Measurements from ENCODE around the gene NR0B2.
"Not testable (repeated sequence)": the region's sequence is repeated elsewhere in the genome, so short reads cannot be mapped to it uniquely, and the experiment has no call there.

Gene NR0B2, protein sequence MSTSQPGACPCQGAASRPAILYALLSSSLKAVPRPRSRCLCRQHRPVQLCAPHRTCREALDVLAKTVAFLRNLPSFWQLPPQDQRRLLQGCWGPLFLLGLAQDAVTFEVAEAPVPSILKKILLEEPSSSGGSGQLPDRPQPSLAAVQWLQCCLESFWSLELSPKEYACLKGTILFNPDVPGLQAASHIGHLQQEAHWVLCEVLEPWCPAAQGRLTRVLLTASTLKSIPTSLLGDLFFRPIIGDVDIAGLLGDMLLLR

DNA sequence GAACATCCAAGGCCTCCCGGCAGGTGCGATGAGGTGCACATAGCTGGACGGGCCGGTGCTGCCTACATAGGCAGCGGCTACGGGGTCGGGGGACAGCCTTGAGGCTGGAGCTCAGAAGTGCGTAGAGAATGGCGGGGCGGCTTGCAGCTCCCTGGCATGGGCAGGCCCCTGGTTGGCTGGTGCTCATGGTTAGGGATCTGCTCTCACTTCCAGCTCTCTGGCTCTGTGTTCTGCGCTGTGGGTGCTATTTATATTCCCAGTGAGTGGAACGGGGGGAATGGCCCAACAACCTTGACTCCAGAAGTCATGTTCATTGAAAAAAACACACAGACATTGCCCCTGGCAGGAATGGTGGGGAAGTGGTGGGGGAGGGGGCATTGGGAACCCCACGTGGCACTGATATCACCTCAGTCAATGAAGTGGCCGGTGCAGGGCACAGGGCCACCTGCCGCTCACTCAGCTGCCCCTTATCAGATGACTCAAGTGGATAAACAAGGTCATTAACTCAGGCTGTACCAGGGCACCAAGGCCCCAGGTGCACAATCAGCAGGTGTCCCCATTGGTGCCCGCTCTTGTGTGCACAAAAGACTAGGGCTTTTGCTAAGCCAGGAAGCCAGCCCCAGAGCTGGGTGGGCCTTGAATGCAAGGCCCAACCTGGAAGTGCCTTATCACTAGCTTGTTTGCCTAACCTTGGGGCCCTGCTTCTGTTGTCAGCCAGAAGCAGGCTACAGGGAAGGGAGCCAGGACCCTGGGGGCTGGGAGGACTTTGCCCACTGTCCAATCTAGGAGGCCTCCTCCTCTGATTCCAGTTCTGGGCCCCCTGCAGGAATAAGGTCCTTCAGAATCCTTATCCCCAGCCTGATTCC, at the start of gene NR0B2:
Gene NR0B2 (minus strand): TSS at position 222 of the 866 bp plus-strand sequence. CDS start 35 bp downstream, at position 187.
- DNase-seq: peak; percentile 99

DNA sequence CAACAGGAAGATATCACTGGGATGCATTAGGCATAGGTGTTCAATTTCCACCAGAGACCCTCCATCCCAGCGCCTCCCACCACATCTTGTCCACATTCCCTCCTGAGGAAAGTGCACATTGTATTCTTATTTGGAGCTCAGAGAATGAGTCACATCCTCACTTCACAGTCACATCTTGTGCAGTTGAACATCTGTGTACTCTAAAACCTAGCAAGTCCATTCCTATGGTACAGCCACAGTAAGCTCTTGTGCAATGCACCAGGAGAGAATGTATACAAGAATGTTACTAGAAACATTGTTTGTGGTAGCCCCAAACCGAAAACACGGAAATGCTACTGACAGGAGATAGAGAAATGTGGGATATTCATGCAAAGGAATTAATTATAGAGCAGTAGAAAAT, 48.1 kb upstream of the NR0B2 start:
- DNase-seq: no peak

DNA sequence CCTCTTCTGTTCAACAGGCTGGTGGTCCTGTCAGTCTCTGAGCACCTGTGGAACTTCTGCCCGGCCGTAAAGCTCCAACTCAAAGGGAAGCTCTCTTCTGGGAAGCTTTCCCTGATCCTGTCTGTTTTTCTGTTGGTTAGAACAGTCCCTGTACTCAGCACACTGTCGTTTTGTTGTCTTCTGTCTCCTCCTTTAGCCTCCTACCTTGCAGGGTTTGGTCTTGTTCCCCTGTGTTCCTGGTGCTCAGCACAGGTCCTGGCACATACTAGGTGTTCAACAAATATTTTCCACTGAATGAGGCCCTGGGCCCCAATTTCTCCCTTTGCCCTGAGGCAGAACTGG, 46.8 kb upstream of the NR0B2 start:
- DNase-seq: no peak

DNA sequence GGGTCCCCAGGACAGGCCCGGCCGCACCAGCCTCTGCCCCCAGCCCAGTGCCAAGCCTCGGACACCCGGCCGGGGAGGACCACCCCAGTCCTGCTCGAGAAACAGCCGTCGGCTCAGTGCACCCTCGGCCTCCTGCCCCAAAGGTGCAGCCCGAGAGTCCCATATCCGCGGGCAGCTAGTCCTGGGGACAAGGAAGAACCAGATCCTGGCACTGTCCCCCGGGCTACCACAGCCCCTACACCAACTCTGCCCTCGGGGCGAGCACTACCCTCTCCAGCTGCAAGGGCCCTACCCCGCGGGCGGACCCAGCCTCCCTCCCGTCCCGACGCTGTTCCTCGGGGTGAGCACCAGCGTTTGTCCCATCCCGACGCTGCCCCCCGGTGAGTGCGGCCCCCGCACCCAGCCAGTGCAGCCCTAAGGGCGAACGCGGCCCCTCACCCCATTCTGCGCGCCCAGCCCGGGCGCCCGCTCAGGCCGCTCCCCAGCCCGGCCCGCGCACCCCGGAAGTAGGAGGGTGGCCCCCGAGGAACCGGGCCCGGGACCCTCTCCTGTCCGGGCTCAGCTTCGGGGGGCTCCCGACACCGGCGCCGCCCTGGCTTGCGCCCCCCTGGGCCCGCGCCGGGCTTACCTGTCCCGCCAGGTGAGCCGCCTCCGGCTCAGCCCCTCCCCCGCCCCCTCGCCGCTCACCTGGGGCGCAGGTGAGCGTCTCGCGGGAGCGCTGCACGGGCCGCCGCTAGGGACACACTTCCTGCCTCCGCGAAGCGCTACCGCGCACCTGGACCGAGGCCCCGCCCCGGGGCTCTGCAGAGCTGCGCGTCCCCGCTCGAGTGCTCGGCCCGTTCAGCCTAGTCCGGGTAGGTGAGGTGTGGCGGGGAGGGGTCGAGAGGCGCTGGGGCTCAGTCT, 46.2 kb upstream of the NR0B2 start, which contains the start of gene KDF1:
Gene KDF1 (minus strand): TSS at position 747 of the 903 bp plus-strand sequence. CDS start 8,088 bp downstream, outside the sequence.
- no peak for DNase-seq

DNA sequence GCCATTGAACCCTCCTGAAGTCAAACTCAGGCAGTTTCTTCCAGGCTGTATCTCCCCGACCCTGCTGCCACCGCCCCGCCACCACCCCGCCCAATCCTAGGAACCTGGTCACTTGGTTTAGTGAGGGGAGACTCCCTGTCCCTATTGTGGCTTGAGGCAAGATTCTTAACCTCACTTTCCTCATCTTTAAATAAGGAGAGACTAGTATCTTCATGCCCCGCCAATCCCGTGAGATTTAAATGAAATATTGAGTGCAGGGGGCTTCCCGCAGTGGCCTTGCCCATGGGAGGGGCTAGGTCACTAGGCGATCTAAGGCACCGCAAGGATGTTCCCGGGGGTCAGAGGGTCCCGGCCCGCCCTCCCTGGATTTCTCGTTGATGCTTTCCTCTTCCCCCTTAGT, 45.5 kb upstream of the NR0B2 start:
- no peak for DNase-seq

DNA sequence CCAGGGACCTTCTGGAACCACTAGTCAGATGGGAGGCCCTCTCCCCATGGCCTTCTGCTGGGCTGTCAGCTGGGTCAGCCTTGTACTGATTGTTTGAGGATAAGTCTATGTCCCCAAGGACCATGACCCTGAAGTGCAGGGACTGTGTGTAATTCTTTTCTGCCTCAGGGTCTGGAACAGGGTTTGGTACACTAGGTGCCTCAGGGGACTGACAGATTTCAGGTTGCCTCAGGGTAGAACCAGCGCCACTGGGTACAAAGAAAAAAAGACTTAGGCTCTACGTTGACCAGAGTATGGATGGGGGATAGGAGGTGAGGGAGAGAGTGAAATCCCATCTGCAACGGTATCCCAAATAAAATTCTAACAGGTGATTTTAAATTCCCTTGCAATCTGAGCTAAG, 43.5 kb upstream of the NR0B2 start:
- no peak for DNase-seq

DNA sequence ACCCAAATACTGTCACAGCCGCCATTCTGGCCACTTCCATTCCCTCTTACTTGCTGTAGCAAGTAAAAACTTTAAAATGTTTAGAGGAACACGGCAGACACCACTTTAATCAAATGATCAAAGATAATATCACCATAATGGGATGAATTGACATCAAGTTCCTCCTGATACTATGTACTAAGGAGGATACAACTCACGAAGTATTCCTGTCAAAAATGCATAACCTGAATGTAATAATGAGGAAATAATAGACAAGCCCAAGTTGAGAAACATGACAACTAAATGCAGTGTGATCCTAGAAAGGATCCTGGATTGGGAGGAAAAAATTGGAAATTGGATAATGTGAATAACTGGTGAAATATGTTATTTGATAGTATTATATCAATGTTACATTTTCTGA, 42.5 kb upstream of the NR0B2 start:
- DNase-seq: no peak

DNA sequence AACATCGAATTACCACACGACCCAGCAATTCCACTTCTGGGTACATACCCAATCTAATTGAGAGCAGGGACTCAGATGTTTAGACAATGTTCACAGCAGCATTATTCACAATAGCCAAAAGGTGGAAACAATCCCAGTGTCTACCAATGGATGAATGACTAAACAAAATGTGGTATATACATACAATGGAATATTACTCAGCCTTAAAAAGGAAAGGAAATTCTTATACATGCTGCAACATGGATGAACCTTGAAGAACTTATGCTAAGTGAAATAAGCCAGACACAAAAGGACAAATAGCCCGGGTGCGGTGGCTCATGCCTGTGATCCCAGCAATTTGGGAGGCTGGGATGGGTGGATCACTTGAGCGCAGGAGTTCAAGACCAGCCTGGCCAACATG, 39.6 kb upstream of the NR0B2 start:
- no peak for DNase-seq

DNA sequence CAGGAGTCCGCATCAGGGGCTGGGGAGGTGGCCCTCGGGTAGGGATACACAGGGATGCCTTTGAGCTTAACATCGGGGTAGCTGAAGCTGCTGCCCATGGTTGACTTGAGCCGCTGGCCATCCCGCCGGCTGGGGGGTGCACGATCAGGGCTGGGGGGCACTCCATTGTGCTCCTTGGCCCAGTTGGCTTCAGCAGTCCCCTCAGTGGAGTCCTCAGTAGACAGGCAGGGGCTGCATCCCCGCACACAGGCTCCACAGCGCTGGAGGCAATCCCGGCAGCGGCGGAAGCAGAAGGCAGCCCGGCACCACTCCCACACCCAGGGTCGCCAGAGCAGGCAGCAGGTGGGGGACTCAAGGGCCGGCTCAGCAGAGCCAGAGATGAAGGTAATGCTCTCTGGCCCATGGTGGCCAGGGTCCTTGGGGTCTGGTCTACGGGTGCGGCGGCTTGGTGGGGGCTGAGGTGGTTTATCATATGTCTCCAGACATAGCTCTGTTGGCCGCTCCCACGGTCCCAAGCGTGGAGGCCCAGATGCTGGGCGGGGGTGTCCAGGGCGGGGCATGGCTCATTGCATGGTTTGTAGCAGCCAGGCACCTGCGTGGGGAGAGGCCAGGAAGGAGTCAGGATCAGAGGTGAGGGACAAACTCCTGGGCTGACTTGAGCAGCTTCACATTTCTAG, 38.2 kb upstream of the NR0B2 start:
- DNase-seq: no peak

DNA sequence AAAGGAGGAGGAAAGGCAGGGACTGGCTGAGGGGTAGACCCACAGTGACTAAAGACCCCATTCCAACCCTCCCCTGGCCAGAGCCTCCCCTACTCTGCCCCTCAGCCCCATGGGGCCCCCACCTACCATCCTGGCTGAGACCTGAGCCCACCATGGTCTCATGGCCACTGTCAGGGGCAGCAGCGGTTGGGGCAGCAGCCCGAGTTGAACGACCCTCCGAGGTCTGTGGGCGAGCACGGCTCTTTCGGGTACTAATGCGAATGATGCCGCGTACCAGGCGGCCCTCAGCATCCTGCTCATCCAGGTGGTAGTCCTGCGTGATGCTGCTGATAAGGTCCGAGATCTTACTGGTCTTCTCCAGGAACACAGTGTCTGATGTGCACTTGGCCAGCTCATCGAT, 37.4 kb upstream of the NR0B2 start:
- DNase-seq: no peak

DNA sequence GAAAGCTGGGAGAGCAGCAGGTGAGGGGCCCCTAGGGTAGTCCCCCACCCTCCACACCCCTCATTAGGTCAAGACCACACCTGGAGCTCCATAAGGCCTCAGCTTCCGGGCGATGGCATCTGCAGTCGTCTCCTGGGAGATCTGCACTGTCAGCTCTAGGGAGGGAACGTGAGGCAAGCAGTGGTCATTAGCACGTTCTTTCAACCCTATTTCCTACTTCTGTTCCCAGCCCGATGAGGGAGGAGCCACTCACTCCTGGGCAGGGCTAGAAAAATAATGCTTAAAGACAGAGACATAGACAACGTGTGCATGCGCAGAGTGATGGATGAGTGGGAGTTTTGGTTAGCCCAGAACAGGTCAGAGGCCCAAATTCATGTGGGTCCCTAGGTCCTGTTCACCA, 36.8 kb upstream of the NR0B2 start:
- DNase-seq: no peak

DNA sequence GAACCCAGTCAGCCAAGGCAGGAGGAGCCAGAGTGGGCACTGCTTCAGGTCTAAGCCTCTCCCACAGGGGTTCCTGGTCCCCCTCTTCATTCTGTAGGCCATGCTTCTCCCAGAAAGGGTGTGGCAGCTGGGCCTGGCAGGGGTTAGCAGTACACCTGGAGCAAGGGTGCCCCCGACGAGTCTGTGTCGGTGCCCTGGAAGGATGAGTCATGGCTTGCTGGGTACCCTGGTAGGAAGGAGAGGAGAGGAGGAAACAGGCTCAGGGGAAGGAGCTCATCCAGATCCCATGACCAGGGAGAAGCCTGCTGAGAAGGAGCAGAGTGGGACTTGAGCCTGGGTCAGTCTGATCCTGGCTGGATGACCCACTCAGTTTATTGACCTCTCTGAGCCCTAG, 36.1 kb upstream of the NR0B2 start:
- no peak for DNase-seq

DNA sequence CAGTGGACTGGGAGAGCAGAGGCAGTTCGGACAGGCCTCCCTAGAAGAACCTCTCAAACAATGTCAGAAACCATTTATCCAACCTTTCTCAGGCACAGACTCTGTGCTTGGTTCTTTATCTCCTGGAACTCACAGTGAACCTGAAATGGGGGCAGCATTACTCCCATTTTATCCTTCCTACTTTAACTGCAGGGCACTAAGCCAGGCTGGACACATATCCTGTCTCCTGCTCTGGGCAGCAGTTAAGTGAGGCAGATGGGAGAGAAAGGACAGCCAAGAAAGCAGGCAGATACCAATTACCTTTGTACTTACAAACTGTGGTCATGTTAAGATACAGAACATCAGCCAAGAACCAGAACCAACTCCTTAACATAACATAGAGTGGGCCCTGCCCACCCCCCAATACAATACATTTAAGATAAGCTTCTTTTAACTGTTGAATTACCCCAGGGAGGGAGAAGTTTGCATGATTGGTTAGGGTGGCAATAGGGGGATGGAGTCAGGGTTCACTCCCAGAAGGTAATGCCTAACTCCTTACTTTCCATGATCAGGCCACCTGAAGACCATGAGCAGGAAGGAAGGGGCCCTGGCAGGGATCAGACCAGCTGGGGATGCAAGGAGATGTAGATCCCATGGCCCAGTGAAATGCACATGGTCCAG, 35.6 kb upstream of the NR0B2 start:
- no peak for DNase-seq

DNA sequence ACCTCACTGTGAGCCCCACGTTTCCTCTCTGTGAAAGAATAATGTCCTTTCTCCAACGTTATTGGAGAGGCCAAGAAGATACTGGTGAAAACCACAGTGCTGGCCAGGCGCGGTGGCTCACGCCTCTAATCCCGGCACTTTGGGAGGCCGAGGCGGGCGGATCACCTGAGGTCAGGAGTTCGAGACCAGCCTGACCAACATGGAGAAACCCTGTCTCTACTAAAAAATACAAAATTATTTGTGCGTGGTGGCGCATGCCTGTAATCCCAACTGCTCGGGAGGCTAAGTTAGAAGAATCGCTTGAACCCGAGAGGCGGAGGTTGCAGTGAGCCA, 34.9 kb upstream of the NR0B2 start:
- not testable (repeated sequence) for DNase-seq

DNA sequence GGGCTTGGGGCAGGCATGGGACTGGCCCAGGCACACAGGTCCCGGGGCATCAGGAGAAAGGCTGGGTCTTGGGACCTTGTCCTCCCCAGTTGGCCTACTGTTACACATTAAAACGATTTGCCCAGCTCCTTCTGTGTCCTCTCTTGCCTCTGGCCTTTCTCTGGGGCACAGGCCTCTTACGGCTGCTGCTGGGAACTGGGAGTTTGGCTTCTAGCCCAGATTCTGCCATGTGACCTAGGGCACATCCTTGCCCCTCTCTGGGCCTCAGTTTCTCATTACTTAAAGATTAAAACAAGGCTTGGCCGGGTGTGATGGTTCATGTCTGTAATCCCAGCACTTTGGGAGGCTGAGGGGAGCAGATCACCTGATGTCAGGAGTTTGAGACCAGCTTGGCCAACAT, 32.5 kb upstream of the NR0B2 start:
- no peak for DNase-seq

DNA sequence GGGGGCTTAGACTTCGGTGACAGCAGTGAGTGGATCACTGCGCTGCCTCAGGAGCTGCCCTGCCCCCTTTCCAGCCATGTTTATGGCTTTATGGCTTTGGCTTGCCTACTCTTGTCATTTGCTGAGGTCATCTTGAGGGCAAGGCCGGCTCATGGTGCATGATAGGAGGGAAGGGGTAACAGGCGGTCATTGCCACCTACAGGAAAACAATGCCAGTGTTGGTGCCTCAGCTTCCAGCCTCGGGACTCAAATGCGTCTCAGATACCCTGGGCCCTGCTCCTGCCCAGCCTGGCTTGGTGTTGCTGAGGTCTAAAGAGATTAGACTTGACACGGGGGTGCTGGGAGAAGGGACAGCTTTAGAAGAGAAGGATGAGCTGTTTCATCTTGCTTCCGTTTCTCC, 32.0 kb upstream of the NR0B2 start:
- no peak for DNase-seq

DNA sequence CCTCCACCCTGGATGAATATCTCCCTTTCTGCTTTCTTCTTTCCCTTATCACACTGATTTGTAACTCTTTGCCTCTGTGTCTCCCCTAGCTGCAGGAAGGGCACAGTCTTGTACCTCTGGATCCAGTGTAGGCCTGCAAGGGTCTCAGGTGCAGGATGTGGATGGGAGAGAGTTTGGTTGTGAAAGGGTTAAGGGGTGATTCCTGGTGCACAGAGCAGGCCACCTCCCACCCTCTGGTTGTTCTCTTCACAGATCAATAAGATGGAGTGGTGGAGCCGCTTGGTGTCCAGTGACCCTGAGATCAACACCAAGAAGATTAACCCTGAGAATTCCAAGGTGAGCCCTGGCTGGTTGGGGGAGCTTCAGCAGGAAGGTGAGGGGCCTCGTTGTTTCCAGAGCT, 31.4 kb upstream of the NR0B2 start:
- no peak for DNase-seq

DNA sequence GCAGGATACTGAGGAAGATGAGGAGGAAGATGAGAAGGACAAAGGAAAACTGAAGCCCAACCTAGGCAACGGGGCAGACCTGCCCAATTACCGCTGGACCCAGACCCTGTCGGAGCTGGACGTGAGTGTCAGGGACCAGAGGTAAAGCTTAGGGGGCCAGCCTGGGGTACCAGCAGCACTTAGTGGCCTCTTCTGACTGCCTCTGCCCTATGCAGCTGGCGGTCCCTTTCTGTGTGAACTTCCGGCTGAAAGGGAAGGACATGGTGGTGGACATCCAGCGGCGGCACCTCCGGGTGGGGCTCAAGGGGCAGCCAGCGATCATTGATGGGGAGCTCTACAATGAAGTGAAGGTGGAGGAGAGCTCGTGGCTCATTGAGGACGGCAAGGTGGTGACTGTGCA, 28.9 kb upstream of the NR0B2 start:
- DNase-seq: no peak

DNA sequence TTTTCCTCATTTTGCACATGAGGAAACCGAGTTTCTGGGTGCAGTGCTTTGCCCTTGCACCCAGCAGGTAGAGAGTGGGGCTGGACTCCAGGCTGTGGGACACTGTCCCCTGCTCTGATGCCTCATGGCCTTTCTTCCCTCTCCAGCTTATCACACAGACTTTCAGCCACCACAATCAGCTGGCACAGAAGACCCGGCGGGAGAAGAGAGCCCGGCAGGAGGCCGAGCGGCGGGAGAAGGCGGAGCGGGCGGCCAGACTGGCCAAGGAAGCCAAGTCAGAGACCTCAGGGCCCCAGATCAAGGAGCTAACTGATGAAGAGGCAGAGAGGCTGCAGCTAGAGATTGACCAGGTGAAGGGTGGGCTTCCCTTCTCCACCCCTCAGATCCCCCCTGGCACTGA, 27.5 kb upstream of the NR0B2 start:
- DNase-seq: no peak

DNA sequence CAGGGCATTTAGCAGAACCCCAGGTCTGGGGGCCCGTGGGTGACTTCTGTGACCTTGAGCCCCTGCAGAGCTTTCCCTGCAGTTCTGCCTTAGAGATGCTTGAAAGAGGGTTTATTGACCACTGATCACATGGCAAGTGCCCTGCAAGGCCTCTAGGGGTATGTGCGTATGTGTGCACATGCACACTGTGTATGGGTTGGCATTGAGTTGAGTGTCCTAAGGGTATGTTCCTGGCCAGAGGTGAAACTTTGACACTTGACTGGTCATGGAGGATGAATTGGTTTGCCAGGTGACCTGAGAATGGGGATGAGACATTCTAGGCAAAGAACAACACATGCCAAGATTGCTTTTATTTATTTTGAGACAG, 24.9 kb upstream of the NR0B2 start:
- no peak for DNase-seq

DNA sequence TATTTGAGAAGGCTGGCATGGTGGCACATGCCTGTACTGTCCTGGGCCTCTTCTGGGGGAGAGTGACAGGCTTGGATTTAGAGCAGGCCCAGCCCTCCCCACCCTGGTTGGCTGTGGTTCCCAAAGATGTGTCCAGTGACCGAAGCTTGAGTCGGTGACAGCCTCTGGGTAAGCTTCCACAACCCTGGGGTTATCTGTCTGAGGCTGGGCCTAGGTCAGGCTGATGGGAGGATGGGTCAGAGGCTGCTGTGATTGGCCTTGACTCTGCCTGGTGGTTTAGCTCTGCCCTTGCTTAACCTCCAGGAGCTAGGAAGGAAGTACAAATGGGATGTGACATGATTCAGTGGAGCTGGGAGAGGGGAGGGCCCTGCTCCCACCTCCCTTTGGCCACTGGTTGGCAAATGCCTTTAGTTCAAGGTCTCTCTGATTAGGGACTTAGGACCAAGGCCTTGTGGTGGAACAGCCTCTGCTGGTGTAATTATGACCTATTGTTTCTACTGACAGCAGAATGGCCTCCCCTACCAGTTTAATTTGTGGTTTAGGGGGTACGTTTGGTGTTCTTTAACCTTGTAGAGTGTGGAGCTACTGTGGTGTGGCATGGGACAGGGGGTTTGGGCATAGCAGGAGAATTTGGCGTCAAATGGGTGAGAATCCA, 24.4 kb upstream of the NR0B2 start:
- no peak for DNase-seq

DNA sequence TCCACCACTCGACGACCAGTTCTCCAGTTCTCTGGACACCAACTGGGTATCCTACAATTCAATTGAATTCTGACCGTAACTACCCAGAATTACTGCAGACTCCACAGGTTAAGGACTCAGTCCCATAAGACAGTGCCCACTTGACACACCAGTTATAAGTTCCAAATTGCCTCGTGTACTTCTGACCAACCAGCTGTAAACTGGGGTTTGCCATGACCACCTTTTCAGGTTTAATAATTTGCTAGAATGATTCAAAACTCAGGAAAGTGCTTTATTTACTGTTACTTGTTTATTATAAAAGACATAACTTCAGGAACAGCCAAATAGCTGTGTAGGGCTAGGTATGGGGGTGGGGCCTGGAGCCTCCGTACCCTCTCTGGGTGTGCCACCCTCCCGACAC, 23.0 kb upstream of the NR0B2 start:
- DNase-seq: no peak

All from NCI-H1092 (cell line).